ENCODE data around the gene TOGARAM1.
A peak's percentile ranks its signal among the peaks of the same experiment; 100 is the strongest.
"Not testable (repeated sequence)": the region's sequence is repeated elsewhere in the genome, so short reads cannot be mapped to it uniquely, and the experiment has no call there.

Gene TOGARAM1

DNA sequence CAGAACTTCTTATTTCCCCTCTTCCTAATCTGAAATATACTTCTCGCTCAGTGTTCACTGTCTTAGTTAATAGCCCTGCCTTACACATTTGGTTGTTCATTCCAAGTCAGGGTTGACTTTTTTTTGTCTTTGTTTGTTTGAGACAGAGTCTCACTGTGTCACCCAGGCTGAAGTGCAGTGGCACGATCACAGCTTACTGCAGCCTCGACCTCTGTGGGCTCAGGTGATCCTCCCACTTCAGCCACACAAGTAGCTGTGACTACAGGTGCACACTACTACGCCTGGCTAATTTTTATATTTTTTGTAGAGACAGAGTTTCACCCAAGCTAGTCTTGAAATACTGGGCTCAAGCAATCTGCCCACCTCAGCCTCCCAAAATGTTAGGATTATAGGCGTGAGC, 79.7 kb downstream of the TOGARAM1 start:
- no peak for DNase-seq (ENCODE audit: low read depth in 2 of 3, low spot score in 2 of 3)

DNA sequence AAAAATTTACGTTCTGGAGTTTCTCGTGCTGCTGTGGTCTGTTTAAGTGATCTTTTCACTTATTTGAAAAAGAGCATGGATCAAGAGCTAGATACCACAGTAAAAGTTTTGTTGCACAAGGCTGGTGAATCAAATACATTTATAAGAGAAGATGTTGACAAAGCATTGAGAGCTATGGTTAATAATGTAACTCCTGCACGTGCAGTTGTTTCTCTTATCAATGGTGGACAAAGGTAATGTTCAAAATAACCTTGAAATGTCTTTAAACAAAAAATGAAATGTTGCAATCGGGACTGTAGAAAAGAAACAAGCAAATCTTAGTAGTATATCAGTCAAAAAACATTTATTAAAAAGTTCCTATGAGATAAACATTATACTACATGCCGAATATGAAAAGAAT, 82.6 kb downstream of the TOGARAM1 start:
- no peak for DNase-seq (ENCODE audit: low read depth in 2 of 3, low spot score in 2 of 3)

GRCh38 chr14:45048385-45048784, 86.4 kb downstream of the TOGARAM1 start:
- DNase-seq (ENCODE audit: low read depth in 2 of 3, low spot score in 2 of 3): no peak

DNA sequence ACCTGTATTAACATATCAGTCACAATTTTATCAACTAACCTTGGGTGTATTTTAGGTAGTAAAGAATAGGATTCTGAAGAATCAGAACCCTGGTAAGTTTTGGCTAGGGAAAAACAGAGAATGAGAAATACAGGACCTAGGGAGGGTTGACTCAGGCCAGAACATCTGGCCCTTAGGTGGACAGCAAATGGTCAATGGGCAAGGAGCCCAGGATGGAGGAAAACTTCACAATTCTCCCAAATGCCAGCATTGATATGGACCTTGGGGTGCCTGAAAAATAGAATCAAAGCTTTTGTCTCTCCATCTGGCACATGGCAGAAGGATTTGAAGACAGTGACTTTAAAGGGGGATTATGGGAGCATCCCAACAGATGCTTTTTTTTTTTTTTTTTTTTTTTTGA, 89.2 kb downstream of the TOGARAM1 start:
- DNase-seq (ENCODE audit: low read depth in 2 of 3, low spot score in 2 of 3): no peak

DNA sequence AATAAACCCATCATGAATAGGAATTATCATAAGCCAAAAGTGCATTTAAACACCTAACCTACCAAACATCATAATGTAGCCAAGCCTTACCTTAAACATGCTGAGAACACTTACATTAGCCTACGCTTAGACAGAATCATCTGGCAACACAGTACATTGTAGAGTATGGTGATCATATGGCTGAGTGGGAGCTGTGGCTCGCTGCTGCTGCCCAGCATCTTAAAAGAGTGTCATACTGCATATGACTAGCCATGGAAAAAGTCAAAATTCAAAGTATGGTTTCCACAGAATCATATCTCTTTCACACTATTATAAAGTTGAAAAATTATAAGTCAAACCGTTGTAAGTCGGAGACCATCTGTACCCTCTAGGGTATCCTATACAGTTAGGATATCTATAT, 89.9 kb downstream of the TOGARAM1 start:
- DNase-seq (ENCODE audit: low read depth in 2 of 3, low spot score in 2 of 3): no peak

DNA sequence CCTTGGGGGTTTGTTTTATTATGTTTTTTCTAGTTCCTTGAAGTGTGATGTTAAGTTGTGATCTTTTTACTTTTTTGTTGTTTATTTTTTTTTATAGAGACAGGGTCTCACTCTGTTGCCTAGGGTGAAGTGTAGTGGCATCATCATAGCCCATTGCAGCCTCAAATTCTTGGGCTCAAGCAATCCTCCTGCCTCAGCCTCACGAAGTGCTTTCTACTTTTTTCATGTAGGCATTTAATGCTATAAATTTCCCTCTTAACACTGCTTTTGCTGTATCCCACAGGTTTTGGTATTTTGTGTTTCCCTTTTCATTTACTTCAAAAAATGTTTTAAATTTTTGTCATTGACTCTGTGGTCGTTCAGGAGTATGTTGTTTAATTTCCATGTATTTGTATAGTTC, 95.4 kb downstream of the TOGARAM1 start:
- DNase-seq (ENCODE audit: low read depth in 2 of 3, low spot score in 2 of 3): no peak

GRCh38 chr14:45057881-45058364, 95.9 kb downstream of the TOGARAM1 start:
- no peak for DNase-seq (ENCODE audit: low read depth in 2 of 3, low spot score in 2 of 3)

GRCh38 chr14:45060551-45060950, 98.6 kb downstream of the TOGARAM1 start:
- no peak for DNase-seq (ENCODE audit: low read depth in 2 of 3, low spot score in 2 of 3)

DNA sequence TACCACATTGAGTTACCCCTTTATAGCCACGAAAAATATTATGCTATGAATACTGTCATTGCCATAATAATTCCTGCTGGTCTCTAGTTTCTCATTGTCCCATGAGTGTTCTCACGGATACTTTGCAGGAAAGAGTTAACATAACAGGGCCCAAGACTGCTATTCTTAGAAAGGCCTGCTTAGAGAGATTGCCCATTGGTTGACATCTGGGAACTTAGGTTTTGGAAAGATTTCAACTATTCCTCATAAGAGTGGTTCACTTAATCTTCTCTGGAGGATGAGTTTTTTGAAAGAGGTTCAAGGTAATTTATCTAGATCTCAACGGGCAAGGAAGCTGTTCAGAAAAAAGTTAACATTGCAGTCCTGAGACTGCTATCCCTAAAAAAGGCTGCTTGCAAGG, 103.5 kb downstream of the TOGARAM1 start:
- no peak for DNase-seq (ENCODE audit: low read depth in 2 of 3, low spot score in 2 of 3)

- DNase-seq (ENCODE audit: low read depth in 2 of 3, low spot score in 2 of 3): no peak
Observed at GRCh38 chr14:45065956-45066355, 104.0 kb downstream of the TOGARAM1 start.

- DNase-seq (ENCODE audit: low read depth in 2 of 3, low spot score in 2 of 3): no peak
Observed at GRCh38 chr14:45066667-45067066, 104.7 kb downstream of the TOGARAM1 start.

GRCh38 chr14:45068396-45068795, 106.4 kb downstream of the TOGARAM1 start:
- DNase-seq (ENCODE audit: low read depth in 2 of 3, low spot score in 2 of 3): no peak

GRCh38 chr14:45070215-45070614, 108.2 kb downstream of the TOGARAM1 start:
- no peak for DNase-seq (ENCODE audit: low read depth in 2 of 3, low spot score in 2 of 3)

DNA sequence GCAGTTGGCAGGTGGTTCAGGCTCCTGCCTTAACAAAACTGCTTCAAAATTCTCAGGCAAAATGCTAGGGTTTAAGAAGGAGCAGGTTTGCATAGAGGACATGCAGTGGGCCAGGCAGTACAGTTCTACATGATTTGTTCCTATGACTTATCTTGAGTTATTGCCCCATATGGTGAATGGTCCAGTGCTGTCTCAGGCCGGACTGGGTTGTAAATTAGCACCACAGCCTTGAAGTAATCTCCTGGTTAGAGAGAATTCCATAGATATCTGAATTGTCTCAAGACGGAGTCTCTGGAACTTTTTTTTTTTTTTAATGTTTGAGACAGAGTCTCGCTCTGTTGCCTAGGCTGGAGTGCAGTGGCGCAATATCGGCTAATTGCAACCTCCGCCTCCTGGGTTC, 110.1 kb downstream of the TOGARAM1 start:
- DNase-seq (ENCODE audit: low read depth in 2 of 3, low spot score in 2 of 3): no peak

GRCh38 chr14:45073231-45073879, 111.4 kb downstream of the TOGARAM1 start:
- no peak for DNase-seq (ENCODE audit: low read depth in 2 of 3, low spot score in 2 of 3)

DNA sequence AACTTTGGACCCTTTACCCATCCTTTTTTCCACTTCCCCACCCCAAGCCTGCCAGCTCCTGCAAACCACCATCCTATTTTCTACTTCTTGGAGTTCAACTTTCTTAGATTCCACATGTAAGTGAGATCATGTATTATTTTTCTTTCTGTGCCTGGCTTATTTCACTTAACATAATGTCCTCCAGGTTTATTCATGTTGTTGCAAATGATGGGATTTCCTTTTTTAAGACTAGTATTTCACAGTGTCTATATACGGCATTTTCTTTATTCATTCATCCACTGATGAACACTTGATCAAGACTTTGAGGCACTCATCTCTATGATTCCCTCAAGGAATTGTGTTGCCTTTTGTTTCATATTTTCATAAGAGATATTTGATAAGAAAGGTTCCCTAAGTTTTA, 116.3 kb downstream of the TOGARAM1 start:
- no peak for DNase-seq (ENCODE audit: low read depth in 2 of 3, low spot score in 2 of 3)

- DNase-seq (ENCODE audit: low read depth in 2 of 3, low spot score in 2 of 3): not testable (repeated sequence)
Observed at GRCh38 chr14:45080416-45080968, 118.5 kb downstream of the TOGARAM1 start.

DNA sequence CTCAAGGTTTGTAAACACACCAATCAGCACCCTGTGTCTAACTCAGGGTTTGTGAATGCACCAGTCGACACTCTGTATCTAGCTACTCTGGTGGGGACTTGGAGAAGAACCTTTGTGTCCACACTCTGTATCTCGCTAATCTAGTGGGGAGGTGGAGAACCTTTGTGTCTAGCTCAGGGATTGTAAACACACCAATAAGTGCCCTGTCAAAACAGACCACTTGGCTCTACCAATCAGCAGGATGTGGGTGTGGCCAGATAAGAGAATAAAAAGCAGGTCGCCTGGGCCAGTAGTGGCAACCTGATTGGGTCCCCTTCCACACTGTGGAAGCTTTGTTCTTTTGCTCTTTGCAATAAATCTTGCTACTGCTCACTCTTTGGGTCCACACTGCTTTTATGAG, 119.1 kb downstream of the TOGARAM1 start:
- DNase-seq (ENCODE audit: low read depth in 2 of 3, low spot score in 2 of 3): not testable (repeated sequence)

GRCh38 chr14:45082420-45082819, 120.4 kb downstream of the TOGARAM1 start:
- no peak for DNase-seq (ENCODE audit: low read depth in 2 of 3, low spot score in 2 of 3)

- DNase-seq (ENCODE audit: low read depth in 2 of 3, low spot score in 2 of 3): no peak
Observed at GRCh38 chr14:45083617-45083975, 121.6 kb downstream of the TOGARAM1 start.

- DNase-seq (ENCODE audit: low read depth in 2 of 3, low spot score in 2 of 3): peak; percentile 92 to 93 (median 93)
Observed at GRCh38 chr14:45083976-45084722, 122.2 kb downstream of the TOGARAM1 start, which contains the start of gene PRPF39. TSS of gene PRPF39 (plus strand) at chr14:45084116. CDS start at chr14:45095240, 11,124 bp downstream.

DNA sequence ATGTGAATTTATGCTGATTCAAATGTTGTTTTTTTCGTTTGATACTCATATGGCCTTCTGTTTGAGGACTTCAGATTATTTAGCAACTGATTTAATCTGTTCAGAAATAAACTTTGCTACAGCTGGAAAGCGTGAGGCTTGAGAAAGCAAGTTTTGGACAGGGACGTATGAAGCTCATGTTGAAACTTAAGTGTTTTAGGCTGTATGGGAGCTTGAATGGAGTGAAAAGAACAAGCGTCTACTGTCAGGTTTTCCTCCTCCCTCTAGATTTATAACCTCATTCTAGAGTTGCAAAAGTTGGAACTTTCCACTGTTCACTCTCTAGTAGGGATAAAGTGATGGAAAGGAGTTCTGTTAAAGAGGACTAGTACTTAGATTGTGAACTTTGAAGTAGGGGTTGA, 123.0 kb downstream of the TOGARAM1 start:
- DNase-seq (ENCODE audit: low read depth in 2 of 3, low spot score in 2 of 3): no peak

Measured in activated CD8-positive, alpha-beta memory T cell treated with anti-CD3 and anti-CD28 coated beads for 48 hours (primary cell).